Muscle of arm (tissue), 12 donors: ENCODE measurements around the gene NKX1-2. TPM values are rescaled to one million over a fixed set of nuclear protein-coding genes. Genes with fewer than 3 reads are reported as not detected.

Experiments
- DNase-seq: peaks from one replicate; pipeline ENCODE4 v3.0.0-alpha.2; 2013
- polyA plus RNA-seq, 12 donors: library from polyadenylated mRNA; unstranded; fragments of 120-200 nt; gene quantifications; one replicate each; pipeline ENCODE4 v1.2.1, GENCODE V29; 2013; ENCODE audit not compliant: insufficient read length in 12 of 12

Gene NKX1-2
- polyA plus RNA-seq, 12 donors = not detected

DNA sequence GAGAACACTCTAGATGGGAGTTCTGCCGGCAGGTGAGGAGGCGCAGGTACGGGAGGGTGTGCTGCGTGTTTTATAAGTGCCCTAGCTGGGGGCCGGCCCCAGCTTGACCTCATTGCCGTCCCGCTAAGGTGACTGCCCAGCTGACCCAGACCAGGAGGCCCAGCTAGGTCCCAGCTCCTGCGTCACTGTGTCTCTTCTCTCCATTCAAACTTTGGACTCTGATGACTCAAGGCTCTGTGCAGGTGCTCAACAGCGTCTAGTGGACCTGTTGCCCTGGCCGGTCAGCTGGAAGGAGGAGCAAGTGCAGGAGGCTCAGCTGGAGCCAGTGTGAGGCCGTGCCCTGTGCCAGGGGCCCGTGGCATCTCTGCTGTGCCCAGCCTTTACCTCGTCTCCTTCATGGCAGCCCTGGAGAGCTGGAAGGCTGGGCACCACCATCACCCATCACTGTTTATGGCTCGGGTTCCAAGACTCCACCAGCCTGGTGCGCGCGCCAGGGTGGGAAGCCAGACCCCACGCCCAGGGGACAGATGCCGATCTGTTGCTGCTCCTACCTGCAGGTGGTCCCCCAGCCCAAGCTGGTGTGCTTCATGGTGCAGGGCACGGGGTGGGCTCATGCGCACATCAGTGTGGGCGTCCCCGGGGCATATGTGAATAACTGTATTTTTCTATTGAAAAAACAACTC lies 26.3 kb upstream of the NKX1-2 start:
- DNase-seq = no peak

- no peak for DNase-seq
Measured at GRCh38 chr10:124474514-124475070, 24.8 kb upstream of the NKX1-2 start.

- no peak for DNase-seq
Measured at GRCh38 chr10:124473070-124473469, 23.2 kb upstream of the NKX1-2 start.

DNA sequence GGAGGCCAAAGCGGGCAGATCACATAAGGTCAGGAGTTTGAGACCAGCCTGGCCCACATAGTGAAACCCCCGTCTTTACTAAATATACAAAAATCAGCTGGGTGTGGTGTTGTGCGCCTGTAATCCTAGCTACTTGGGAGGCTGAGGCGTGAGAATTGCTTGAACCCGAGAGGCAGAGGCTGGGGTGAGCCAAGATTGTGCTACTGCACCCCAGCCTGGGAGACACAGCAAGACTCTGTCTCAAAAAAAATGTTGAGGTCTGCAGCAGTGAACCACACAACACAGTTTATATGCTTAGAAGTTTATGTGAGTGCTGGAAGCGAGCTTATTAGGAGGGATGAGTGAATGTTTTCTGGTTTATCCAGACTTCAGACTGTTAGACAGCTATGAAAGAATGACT lies 22.2 kb upstream of the NKX1-2 start:
- no peak for DNase-seq

DNA sequence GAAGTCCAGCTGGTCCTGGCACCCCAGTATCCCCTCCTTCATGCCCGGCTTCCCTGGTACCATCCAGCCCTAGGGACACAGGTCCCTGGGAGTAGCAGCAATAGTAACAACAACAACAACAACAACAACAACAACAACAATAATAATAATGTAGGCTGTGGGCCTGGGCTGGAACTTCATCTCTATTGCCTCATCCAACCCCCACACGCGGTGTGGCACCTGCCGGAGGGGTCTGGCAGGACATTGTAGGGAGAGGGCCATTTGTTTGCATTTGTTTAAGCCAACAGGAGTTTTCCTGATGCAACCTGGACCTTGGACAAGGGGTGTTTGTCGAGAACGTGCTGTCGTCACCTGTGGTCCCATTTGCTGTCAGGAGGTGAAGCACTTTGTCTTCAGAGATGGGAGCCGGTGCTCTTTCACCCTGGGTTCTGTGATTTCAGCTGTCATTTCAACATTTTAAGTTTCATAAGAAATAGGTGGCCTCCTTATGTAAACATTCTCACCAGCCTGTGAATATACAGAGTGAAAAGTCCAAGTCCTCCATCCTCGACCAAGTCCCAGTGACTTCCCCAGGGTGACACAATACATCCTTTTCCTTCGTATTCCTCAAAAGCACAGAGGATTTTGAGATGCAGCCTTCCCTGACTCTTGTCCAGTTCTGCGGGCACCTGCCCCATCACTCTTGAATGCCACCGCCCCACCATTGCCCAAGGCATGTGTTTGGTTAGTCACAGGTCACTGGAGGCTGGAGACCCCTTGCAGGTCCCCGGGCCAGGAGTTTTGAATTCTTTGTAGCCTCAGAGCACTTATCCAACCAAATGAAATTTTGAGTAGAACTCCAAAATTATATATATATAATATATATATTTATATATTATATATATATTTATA lies 21.0 kb upstream of the NKX1-2 start:
- no peak for DNase-seq

DNA sequence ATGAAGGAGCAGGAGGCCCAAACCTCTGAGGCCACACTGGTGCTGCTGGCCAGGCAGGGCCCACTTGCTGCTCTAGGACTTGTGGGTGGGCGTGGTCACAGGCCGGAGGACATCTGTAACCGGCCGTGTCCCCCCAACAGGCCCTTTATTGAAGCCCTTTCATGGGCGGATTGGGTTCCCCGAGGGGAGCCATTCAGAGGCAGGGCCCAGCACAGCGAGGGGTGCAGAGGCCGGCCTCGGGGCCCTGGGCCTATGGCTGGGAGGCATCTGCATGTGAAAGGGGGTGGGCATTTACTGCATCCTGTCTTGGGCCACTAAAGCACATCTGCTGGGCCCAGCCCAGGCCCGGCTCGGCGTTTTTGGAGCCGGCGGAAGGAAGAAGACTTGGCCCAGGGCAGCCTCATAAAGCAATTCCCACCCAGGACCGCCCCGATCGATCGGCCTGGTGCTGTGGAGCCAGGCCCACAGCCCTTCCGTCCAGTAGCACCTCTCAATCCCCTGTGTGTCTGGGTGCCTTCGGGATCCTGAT lies 20.2 kb upstream of the NKX1-2 start:
- DNase-seq = no peak

- DNase-seq = no peak
Measured at GRCh38 chr10:124468624-124469023, 18.8 kb upstream of the NKX1-2 start.

GRCh38 chr10:124467165-124467564 lies 17.3 kb upstream of the NKX1-2 start:
- DNase-seq = no peak

- no peak for DNase-seq
Measured at GRCh38 chr10:124465777-124466488, 16.1 kb upstream of the NKX1-2 start.

DNA sequence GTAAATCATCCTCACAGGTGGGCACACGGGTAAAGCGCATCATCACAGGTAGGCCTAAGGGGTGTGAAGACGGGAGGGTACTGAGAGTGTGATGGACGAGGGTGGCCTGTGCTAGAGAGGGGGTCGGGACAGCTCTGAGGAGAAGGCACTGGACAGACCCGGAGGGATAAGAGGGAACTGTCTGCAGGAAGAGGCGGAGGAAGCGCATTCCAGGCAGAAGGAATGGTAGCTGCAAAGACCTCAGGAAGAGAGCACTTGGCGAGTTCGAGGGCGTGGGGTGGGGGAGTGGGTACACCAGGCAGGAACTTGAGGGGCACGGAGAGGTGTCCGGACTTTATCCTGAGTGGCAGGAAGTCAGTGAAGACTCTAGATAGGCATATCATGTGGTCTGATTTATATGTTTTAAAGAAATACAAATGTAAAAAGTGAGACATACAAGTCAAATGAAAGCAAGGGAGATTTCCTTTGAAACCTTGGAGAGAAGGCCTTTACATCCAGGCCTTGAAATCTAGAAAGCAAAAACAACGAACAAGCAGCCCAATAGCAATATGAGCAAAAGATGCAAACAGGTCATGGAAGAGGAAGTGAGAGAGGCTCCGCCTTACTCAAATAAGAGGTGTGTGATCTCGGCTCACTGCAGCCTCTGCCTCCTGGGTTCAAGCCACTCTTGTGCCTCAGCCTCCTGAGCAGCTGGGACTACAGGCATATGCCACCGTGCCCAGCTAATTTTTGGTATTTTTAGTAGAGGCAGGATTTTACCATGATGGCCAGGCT lies 15.4 kb upstream of the NKX1-2 start:
- DNase-seq = no peak

GRCh38 chr10:124464028-124464965 lies 14.5 kb upstream of the NKX1-2 start:
- DNase-seq = no peak

GRCh38 chr10:124462348-124462695 lies 12.5 kb upstream of the NKX1-2 start:
- DNase-seq = no peak

- DNase-seq = peak; percentile 81
Measured at GRCh38 chr10:124461642-124462347, 12.0 kb upstream of the NKX1-2 start, which contains the start of gene LHPP. Gene LHPP (plus strand): TSS chr10:124461823. CDS start chr10:124461863, 40 bp downstream.

DNA sequence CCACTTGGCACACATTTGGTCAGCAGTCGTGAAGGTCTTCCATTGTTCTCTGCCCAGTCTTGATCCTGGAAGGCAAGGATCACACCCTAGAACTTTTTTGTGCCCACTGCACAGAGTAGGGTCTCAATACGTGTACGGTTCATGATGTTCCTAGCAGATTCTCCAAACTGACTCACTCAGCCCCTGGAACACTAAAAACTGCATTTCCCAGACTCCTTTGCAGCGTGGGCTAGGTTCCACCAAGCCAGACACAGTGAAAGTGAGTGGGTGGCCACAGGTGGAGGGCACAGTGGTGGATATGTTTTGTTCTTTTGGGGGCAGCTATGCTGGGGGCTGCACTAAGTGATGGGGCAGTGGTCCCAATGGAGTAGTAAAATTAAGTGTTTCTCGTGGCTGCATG lies 10.3 kb upstream of the NKX1-2 start:
- DNase-seq = no peak

GRCh38 chr10:124459395-124459794 lies 9.6 kb upstream of the NKX1-2 start:
- no peak for DNase-seq

GRCh38 chr10:124458889-124459288 lies 9.1 kb upstream of the NKX1-2 start:
- DNase-seq = no peak

DNA sequence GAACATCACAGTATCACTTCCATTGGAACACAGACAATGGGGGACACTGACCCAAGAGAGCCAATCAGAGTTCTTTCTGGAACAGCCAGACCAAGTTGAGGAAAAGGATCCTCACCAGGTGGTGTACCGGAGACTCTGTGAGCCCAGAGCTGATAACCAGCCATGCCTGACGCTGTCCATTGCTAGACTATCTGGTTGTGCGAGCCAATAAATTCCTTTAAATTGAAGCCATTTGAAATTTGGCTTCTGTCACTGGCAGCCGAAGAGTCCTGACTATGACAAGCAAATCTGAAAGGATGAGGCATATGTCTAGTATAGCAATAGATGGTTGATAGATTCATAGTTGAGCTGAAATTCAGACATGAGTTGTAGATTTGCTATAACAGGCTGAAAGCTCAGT lies 8.6 kb upstream of the NKX1-2 start:
- no peak for DNase-seq

- DNase-seq = no peak
Measured at GRCh38 chr10:124455441-124455840, 5.6 kb upstream of the NKX1-2 start.

GRCh38 chr10:124453960-124454610 lies 4.2 kb upstream of the NKX1-2 start:
- no peak for DNase-seq
